GM12878 (cell line): ENCODE results near the gene NMRK2. TPM values are rescaled to one million over a fixed set of nuclear protein-coding genes. Genes with fewer than 3 reads are reported as not detected.

ENCODE experiments used
- ATAC-seq: fragments of 200-7000 bp; cut with Tn5 transposase; 3 replicates; pipeline ENCODE4 v1.9.1; 2020; ENCODE audit warnings: mild to moderate bottlenecking, moderate library complexity
- BruUV-seq: library from RNA; stranded (reverse); fragments of 400-500 nt; replicated peaks from 2 replicates; lab custom pipeline; 2021; lab: Mats Ljungman, UMichigan
- CTCF ChIA-PET: fragments of 300-600 bp; sonication (Branson Sonifier 250); formaldehyde crosslinking; extraction: SDS; loops from one replicate; lab custom pipeline; 2021; ENCODE audit warnings: inconsistent platforms; lab: Yijun Ruan, JAX
- POLR2A ChIA-PET: fragments of 350-600 bp; formaldehyde crosslinking; extraction: SDS; loops from one replicate; lab custom pipeline; 2021; ENCODE audit warnings: inconsistent platforms; lab: Charles Lee
- RAD21 ChIA-PET: fragments of 300-600 bp; sonication (Branson Sonifier 250); formaldehyde crosslinking; loops from one replicate; lab custom pipeline; 2023; ENCODE audit warnings: antibody characterized with exemption; ENCODE audit not compliant: unreplicated experiment; lab: Charles Lee
- SMC1A ChIA-PET: fragments of 300-600 bp; sonication (Branson Sonifier 250); formaldehyde crosslinking; loops from one replicate; lab custom pipeline; 2023; ENCODE audit not compliant: unreplicated experiment, uncharacterized antibody; lab: Charles Lee
- DNase-seq: peaks from one replicate; pipeline ENCODE4 v3.0.0-alpha.2; 2011; ENCODE audit warnings: low read depth, low spot score
- FAIRE-seq: peaks from 3 replicates; lab custom pipeline; 2011; peaks lifted over from hg19 to GRCh38; lab: Jason Lieb, UNC
- H2AFZ ChIP-seq: 2 replicates; pipeline ENCODE4 v1.6.0; 2011; ENCODE audit warnings: low read depth, low read length, control low read depth; ENCODE audit not compliant: control insufficient read depth
- H3K27ac ChIP-seq: 2 replicates; pipeline ENCODE4 v1.5.1; 2011; ENCODE audit warnings: control low read depth; ENCODE audit not compliant: control insufficient read depth, insufficient read depth
- H3K27me3 ChIP-seq, 2 experiments: replicated peaks in 1 of 2; 2 replicates each; pipeline versions ENCODE4 v1.6.0 to v1.6.1; 2011; ENCODE audit warnings: low read length in 1 of 2; ENCODE audit not compliant: control insufficient read depth in 2 of 2, insufficient read depth in 2 of 2
- H3K36me3 ChIP-seq, 2 experiments: 2 replicates each; pipeline ENCODE4 v1.5.1; 2011; ENCODE audit warnings: low read length in 1 of 2; ENCODE audit not compliant: control insufficient read depth in 2 of 2, insufficient read depth in 2 of 2
- H3K4me1 ChIP-seq: 2 replicates; pipeline ENCODE4 v1.6.1; 2011; ENCODE audit warnings: mild to moderate bottlenecking, low read length, moderate library complexity, mixed read lengths; ENCODE audit not compliant: control insufficient read depth, insufficient read depth
- H3K4me2 ChIP-seq: 2 replicates; pipeline ENCODE4 v1.6.0; 2011; ENCODE audit warnings: control low read depth; ENCODE audit not compliant: control insufficient read depth, insufficient read depth
- H3K4me3 ChIP-seq: fragments of 200-600 bp; sonication (generic); 2 replicates; pipeline ENCODE4 v1.5.1; 2016
- H3K79me2 ChIP-seq: 2 replicates; pipeline ENCODE4 v1.6.0; 2011; ENCODE audit warnings: low read length; ENCODE audit not compliant: control insufficient read depth, insufficient read depth
- H3K9ac ChIP-seq: 2 replicates; pipeline ENCODE4 v1.8.0; 2011; ENCODE audit warnings: low read length, control low read depth, mixed read lengths; ENCODE audit not compliant: control insufficient read depth, insufficient read depth
- H3K9me3 ChIP-seq: replicated peaks from 3 replicates; pipeline ENCODE4 v1.5.1; 2011; ENCODE audit warnings: mild to moderate bottlenecking, low read length; ENCODE audit not compliant: control insufficient read depth, insufficient read depth
- H4K20me1 ChIP-seq: 2 replicates; pipeline ENCODE4 v1.6.0; 2011; ENCODE audit not compliant: control insufficient read depth, insufficient read depth
- BCL11A ChIP-seq: IDR thresholded peaks from 2 replicates; pipeline ENCODE4 v1.6.1; 2011; ENCODE audit warnings: low read depth, low read length
- CHD4 ChIP-seq: fragments of 200-600 bp; sonication (generic); IDR thresholded peaks from 2 replicates; pipeline ENCODE4 v1.6.1; 2016; ENCODE audit warnings: mild to moderate bottlenecking
- FOXM1 ChIP-seq: IDR thresholded peaks from 2 replicates; pipeline ENCODE4 v1.6.1; 2012; ENCODE audit warnings: low read depth, mild to moderate bottlenecking, inconsistent platforms, low read length, moderate library complexity
- GATAD2B ChIP-seq: fragments of 450-650 bp; conservative IDR thresholded peaks from 2 replicates; pipeline ENCODE4 v1.6.1; 2017; ENCODE audit warnings: low read depth, mild to moderate bottlenecking, moderate library complexity
- KAT2A ChIP-seq: conservative IDR thresholded peaks from 2 replicates; pipeline ENCODE4 v1.6.1; 2011; ENCODE audit warnings: low read depth, low read length; ENCODE audit not compliant: control insufficient read depth
- POLR2AphosphoS5 ChIP-seq: IDR thresholded peaks from 2 replicates; pipeline ENCODE4 v1.6.1; 2011; ENCODE audit warnings: mild to moderate bottlenecking, low read length, inconsistent platforms
- SMAD5 ChIP-seq: IDR thresholded peaks from 2 replicates; pipeline ENCODE4 v1.6.1; 2016; ENCODE audit warnings: antibody characterized with exemption, low read depth
- SREBF2 ChIP-seq: IDR thresholded peaks from 2 replicates; pipeline ENCODE4 v1.6.1; 2012; ENCODE audit warnings: mild to moderate bottlenecking, low read length
- SRF ChIP-seq, 2 experiments: IDR thresholded peaks; 2 replicates each; pipeline ENCODE4 v1.6.1; 2011; ENCODE audit warnings: low read depth in 2 of 2, low read length in 2 of 2, mild to moderate bottlenecking in 1 of 2, moderate library complexity in 1 of 2
- ZBED1 ChIP-seq: IDR thresholded peaks from 2 replicates; pipeline ENCODE4 v1.6.1; 2016; ENCODE audit warnings: borderline replicate concordance
- ZSCAN29 ChIP-seq: fragments of 450-650 bp; IDR thresholded peaks from 2 replicates; pipeline ENCODE4 v1.6.1; 2017; ENCODE audit warnings: mild to moderate bottlenecking, moderate library complexity
- ZZZ3 ChIP-seq: IDR thresholded peaks from 2 replicates; pipeline ENCODE4 v1.6.1; 2011; ENCODE audit warnings: low read depth; ENCODE audit not compliant: control insufficient read depth, insufficient read length
- WGBS: methylation state at CpG from one replicate; pipeline ENCODE4 v1.1.6; 2016; ENCODE audit warnings: low lambda C conversion rate; ENCODE audit not compliant: insufficient replicate concordance, insufficient coverage; ENCODE audit errors: missing lambda C conversion rate; 5-methylcytosine and 5-hydroxymethylcytosine counted together
- in situ Hi-C: fragments of 300-500 bp; cut with MboI; formaldehyde crosslinking; loops from 9 replicates; pipeline ENCODE4 v1.14.3; 2018; ENCODE audit warnings: mixed read lengths
- intact Hi-C: fragments of 100-400 bp; cut with micrococcal nuclease; formaldehyde crosslinking; loops from one replicate; pipeline ENCODE4 v1.14.2; 2022; ENCODE audit not compliant: unreplicated experiment
- polyA plus RNA-seq, 11 experiments: library from polyadenylated mRNA; depleted of rRNA in 4 of 11; unstranded in 6 of 11; stranded (reverse) in 5 of 11; fragments of >200 nt; fragmentation: Nextera tagmentation in 4 of 11; fragmentation: Illumina TruSeq in 1 of 11; extraction: Ambion mirVana in 4 of 11; extraction: Trizol in 1 of 11; gene quantifications; 1 replicate in 1 of 11; 2 replicates in 10 of 11; pipeline versions ENCODE4 v1.2.1 to v1.2.3, GENCODE V29; 2011 to 2016; ENCODE audit warnings: inconsistent platforms in 2 of 11, missing spikeins in 2 of 11, low read depth in 1 of 11
- total RNA-seq, 4 experiments: library from RNA; depleted of rRNA in 3 of 4; stranded (reverse); fragments of >200 nt in 3 of 4; fragmentation: Illumina TruSeq in 1 of 4; extraction: Trizol in 1 of 4; gene quantifications; 2 replicates each; pipeline versions ENCODE4 v1.2.1 to v1.2.3, GENCODE V29; 2013 to 2021
- TF ChIP-seq, protein P1 (sequence below): IDR thresholded peaks from 2 replicates; pipeline ENCODE4 v1.6.1; 2011; ENCODE audit warnings: mild to moderate bottlenecking, low read depth, low read length, moderate library complexity; ENCODE audit not compliant: insufficient replicate concordance
- TF ChIP-seq, protein P2 (sequence below): IDR thresholded peaks from 2 replicates; pipeline ENCODE4 v1.6.1; 2012; ENCODE audit warnings: low read depth, low read length, improper control_type of control experiment
- TF ChIP-seq, protein P3 (sequence below): fragments of 450-650 bp; IDR thresholded peaks from 2 replicates; pipeline ENCODE4 v1.6.1; 2017; ENCODE audit warnings: borderline replicate concordance
- TF ChIP-seq, protein P4 (sequence below): fragments of 450-650 bp; IDR thresholded peaks from 2 replicates; pipeline ENCODE4 v1.6.1; 2017; ENCODE audit warnings: mild to moderate bottlenecking, moderate library complexity

The NMRK2 gene
- total and polyA plus RNA-seq, 10 of the 15 experiments (the other 5 are each of a cell fraction or from before 2014, with no cell fraction given), result 0.14 to 0.15 TPM; not detected in 8

DNA sequence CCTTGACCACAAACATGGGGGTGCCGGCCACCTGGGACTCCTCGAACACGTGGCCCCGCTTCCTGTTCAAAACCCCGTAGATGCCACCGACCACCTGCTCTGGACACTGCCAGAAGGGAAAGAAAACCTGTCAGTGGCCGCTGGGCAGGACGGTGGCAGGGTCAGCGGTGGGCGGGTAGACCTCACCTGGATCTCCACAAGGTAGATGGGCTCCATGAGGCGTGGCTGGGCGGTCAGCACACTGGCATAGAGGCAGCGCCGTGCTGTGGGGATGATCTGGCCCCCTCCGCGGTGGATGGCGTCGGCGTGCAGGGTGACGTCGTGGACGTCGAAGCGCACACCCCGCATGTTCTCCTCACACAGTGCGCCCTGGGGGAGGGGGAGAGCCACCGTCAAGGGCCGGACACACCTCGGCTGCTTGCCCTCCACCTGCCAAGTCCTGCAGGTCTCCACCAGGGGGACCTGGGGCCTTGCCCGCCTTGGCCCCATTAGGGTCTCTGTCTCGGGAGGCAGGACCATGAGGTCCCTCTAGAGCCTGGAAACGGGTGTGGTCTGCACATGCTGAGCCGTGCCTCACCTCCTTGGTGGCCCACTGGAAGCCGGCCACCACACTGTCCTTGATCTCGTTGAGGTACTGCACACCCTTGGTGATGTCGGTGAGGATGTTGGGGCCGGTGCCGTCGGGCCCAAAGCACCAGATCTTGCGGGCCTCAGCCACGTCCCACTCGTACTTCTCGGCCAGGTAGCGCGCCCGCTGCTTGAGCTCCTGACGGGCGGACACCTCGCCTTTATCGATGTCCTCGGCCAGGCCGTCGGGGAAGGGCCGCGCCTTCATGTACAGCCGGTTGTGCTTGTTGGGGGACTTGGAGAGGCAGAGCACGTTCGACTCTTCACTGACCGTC lies 44.6 kb downstream of the NMRK2 start:
- DNase-seq (no peak), ATAC-seq (no peak; the same call in 1 of the 3 replicates), FAIRE-seq (no peak)
- Histone ChIP-seq H3K36me3 (peaks cover 38 to 64% of the 10 kb centered on the region in 2 experiments), H3K9ac (no peak overlapping the region), H3K79me2 (peaks cover 49% of the 10 kb centered on the region), H3K9me3 (no peaks in the 10 kb centered on the region), H2AFZ (no peak overlapping the region), H4K20me1 (peaks cover 38% of the 10 kb centered on the region), H3K27me3 (no peaks in the 10 kb centered on the region), H3K4me1 (peaks cover 3% of the 10 kb centered on the region), H3K27ac (no peak overlapping the region), H3K4me3 (no peak overlapping the region), H3K4me2 (peak overlapping the region; percentile 33; the same call in 1 of the 2 replicates)
- WGBS, result 93% methylated on average over 58 of the region's 59 CpGs
- SMC1A ChIA-PET, result no interaction called here
- BruUV-seq, result TSS peak; percentile 26
- RAD21 ChIA-PET, result no interaction called here
- CTCF ChIA-PET, result interaction anchor here (0.5 kb wide), 1 partner anchor 274 kb away, joined by 3 read pairs; no protein-coding TSS in a partner anchor
- intact Hi-C loops, result no loop called here
- in situ Hi-C loops, result no loop called here
- POLR2A ChIA-PET, result interaction anchor here (0.6 kb wide), 1 partner anchor 168 kb away, joined by 6 read pairs; no protein-coding TSS in a partner anchor
- TF ChIP-seq, protein P1, sequence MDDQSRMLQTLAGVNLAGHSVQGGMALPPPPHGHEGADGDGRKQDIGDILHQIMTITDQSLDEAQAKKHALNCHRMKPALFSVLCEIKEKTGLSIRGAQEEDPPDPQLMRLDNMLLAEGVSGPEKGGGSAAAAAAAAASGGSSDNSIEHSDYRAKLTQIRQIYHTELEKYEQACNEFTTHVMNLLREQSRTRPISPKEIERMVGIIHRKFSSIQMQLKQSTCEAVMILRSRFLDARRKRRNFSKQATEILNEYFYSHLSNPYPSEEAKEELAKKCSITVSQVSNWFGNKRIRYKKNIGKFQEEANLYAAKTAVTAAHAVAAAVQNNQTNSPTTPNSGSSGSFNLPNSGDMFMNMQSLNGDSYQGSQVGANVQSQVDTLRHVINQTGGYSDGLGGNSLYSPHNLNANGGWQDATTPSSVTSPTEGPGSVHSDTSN, result no peak
- TF ChIP-seq GATAD2B (no peak), ZSCAN29 (no peak), KAT2A (no peak), BCL11A (no peak), FOXM1 (no peak), POLR2AphosphoS5 (peak; percentile 13), ZBED1 (peak; percentile 68; the same call in 1 of the 2 replicates), ZZZ3 (no peak), SRF (IDR thresholded peaks at IDR 0.05; ENCODE audit: low read depth in 2 of 2, low read length in 2 of 2) (0 out of 4 replicates have a peak, but pooled peaks of 1 of the 2 experiments have one; percentile 2), CHD4 (no peak), SREBF2 (no peak), SMAD5 (no peak)
- TF ChIP-seq, protein P2, sequence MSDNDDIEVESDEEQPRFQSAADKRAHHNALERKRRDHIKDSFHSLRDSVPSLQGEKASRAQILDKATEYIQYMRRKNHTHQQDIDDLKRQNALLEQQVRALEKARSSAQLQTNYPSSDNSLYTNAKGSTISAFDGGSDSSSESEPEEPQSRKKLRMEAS, result no peak
- TF ChIP-seq, protein P3, sequence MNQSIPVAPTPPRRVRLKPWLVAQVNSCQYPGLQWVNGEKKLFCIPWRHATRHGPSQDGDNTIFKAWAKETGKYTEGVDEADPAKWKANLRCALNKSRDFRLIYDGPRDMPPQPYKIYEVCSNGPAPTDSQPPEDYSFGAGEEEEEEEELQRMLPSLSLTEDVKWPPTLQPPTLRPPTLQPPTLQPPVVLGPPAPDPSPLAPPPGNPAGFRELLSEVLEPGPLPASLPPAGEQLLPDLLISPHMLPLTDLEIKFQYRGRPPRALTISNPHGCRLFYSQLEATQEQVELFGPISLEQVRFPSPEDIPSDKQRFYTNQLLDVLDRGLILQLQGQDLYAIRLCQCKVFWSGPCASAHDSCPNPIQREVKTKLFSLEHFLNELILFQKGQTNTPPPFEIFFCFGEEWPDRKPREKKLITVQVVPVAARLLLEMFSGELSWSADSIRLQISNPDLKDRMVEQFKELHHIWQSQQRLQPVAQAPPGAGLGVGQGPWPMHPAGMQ, result no peak
- TF ChIP-seq, protein P4, sequence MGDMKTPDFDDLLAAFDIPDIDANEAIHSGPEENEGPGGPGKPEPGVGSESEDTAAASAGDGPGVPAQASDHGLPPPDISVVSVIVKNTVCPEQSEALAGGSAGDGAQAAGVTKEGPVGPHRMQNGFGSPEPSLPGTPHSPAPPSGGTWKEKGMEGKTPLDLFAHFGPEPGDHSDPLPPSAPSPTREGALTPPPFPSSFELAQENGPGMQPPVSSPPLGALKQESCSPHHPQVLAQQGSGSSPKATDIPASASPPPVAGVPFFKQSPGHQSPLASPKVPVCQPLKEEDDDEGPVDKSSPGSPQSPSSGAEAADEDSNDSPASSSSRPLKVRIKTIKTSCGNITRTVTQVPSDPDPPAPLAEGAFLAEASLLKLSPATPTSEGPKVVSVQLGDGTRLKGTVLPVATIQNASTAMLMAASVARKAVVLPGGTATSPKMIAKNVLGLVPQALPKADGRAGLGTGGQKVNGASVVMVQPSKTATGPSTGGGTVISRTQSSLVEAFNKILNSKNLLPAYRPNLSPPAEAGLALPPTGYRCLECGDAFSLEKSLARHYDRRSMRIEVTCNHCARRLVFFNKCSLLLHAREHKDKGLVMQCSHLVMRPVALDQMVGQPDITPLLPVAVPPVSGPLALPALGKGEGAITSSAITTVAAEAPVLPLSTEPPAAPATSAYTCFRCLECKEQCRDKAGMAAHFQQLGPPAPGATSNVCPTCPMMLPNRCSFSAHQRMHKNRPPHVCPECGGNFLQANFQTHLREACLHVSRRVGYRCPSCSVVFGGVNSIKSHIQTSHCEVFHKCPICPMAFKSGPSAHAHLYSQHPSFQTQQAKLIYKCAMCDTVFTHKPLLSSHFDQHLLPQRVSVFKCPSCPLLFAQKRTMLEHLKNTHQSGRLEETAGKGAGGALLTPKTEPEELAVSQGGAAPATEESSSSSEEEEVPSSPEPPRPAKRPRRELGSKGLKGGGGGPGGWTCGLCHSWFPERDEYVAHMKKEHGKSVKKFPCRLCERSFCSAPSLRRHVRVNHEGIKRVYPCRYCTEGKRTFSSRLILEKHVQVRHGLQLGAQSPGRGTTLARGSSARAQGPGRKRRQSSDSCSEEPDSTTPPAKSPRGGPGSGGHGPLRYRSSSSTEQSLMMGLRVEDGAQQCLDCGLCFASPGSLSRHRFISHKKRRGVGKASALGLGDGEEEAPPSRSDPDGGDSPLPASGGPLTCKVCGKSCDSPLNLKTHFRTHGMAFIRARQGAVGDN, result no peak
